ENCODE measurements around the gene ISG20L2.

ISG20L2 gene

DNA sequence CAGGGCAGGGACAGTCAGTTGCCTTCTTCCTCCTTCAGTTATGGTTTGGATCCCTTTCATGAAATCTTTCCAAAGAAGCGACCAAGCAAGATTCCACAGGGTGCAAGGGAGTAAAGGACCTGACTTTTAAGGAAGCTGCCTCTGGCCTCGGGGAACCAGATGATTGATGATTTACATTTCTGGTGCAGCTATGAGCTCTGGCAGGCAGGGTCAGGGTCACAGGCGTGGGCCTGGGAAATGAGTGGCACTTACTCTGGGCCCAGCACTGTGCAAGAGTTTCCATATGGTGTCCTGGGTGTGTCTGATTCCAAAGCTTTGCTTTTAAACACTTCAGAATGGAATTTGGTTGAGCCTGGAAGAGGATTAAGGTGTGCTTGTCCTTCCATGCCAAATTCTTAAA, 15.9 kb downstream of the ISG20L2 start:
- TF ChIP-seq, protein P1, sequence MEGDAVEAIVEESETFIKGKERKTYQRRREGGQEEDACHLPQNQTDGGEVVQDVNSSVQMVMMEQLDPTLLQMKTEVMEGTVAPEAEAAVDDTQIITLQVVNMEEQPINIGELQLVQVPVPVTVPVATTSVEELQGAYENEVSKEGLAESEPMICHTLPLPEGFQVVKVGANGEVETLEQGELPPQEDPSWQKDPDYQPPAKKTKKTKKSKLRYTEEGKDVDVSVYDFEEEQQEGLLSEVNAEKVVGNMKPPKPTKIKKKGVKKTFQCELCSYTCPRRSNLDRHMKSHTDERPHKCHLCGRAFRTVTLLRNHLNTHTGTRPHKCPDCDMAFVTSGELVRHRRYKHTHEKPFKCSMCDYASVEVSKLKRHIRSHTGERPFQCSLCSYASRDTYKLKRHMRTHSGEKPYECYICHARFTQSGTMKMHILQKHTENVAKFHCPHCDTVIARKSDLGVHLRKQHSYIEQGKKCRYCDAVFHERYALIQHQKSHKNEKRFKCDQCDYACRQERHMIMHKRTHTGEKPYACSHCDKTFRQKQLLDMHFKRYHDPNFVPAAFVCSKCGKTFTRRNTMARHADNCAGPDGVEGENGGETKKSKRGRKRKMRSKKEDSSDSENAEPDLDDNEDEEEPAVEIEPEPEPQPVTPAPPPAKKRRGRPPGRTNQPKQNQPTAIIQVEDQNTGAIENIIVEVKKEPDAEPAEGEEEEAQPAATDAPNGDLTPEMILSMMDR (IDR thresholded peaks at IDR 0.05) = no peak

DNA sequence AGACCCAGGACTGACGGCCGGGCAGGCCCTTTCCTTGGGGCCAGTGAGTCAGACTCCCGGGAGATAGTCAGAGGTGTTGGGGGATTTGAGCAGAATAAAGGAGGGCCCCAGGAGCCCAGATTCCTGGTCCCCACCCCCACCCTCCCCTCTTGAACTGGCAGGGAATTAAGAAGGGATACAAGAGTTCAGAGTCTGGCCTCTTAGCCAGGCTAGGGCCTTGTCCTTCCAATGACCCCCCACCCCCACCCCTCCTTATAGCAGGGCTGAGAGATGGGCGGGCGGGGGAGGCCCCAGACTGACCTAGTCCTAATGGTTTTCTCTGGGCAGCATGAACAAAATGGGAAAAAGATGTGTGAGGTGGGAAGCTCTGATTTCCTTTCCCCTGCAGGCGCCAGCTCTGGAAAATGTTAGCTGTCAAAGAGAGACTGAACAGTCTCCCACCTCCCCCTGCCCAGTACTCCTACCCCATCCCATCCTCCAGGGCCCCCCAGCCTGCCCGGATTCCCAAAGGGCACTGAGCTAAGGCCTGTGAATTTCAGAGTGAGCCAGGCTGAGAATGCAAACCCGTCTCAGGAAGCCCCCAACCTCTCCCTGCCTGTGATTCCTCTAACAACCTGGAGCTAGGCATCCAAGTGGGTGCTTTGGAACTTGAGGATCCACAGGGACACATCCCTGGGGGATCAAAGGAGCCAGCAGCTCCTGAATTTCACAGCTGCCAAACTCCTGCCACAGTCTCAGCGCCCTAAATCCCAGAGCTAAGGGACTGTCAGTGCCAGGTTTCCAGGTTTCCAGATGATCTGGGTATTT, 17.4 kb downstream of the ISG20L2 start:
- TF ChIP-seq, protein P1 (IDR thresholded peaks at IDR 0.05) = no peak

DNA sequence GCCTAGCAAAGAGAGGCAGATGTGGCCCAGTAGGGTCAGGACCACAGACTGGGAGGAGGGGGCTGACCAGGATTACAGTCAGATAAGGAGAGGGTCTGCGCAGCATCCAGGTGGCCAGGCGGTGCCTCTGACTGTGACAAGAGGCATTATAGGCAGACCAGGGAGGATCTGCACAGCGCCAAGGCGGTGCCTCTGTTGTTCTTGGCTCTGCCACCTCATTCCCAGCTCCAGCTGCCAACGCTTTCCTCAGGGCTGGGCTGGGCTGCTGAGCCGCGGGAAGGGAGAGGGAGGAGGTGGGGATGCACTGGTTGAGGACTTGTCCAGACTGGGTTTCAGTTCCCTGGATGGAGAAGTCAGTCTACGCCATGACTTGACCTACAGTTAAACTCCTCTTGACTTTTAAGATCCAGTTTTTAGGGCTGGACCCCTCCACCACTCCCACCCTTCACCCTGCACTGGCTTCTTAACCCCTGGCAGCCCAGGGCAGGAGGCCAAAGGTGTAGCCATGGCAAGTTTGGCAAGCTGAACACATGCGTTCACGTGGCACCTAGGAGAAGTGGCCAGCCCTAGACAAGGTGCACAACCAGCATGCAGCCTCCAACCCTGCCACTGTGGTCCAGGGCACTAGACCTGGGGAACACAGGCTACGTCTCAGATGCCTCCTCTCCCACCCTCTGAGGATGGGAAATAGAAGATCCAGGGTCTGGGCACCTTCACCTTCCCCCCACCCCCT, 18.6 kb downstream of the ISG20L2 start:
- TF ChIP-seq, protein P1 (IDR thresholded peaks at IDR 0.05) = no peak

DNA sequence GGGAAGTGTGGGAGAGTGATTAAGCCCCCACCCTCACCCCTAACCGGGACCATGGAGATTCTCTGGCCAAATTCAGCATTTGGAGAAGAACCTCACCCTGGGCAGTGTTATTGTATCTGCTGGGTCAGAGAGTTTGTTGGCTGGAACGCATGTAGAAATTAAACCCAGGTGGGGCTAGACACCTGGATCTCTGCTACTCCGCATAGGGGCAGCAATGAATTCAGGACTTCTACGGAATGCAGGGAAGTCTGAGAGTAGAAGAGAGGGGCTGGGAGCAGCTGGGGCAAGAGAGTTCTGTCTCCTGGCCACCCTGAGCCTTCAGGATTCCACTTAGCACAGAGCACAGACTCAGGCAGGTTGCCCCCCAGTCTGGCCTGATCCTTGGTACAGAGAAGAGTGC, 19.5 kb downstream of the ISG20L2 start:
- TF ChIP-seq, protein P1 (IDR thresholded peaks at IDR 0.05) = no peak

DNA sequence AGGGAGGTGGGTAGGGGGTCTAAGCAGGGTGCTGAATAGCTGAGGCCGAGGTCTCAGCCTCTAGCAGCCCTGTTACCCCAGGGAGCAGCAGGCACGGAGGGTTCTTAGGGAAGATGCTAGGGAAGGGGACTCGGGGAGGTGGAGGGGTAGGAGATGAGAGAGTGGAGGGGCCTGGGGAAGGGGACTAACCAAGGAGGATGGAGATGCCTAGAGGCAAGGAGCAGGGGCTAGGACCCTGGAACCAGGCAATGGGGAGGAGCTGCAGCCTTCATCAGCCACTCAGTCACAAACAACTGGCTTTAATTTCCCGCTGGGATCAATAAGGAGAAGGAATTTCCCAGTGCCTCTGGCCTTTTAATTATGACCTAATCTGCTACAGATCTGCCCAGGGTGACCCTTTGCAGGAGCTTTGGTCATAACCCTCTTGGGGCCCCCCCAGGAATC, 20.3 kb downstream of the ISG20L2 start:
- TF ChIP-seq, protein P1 (IDR thresholded peaks at IDR 0.05) = no peak

DNA sequence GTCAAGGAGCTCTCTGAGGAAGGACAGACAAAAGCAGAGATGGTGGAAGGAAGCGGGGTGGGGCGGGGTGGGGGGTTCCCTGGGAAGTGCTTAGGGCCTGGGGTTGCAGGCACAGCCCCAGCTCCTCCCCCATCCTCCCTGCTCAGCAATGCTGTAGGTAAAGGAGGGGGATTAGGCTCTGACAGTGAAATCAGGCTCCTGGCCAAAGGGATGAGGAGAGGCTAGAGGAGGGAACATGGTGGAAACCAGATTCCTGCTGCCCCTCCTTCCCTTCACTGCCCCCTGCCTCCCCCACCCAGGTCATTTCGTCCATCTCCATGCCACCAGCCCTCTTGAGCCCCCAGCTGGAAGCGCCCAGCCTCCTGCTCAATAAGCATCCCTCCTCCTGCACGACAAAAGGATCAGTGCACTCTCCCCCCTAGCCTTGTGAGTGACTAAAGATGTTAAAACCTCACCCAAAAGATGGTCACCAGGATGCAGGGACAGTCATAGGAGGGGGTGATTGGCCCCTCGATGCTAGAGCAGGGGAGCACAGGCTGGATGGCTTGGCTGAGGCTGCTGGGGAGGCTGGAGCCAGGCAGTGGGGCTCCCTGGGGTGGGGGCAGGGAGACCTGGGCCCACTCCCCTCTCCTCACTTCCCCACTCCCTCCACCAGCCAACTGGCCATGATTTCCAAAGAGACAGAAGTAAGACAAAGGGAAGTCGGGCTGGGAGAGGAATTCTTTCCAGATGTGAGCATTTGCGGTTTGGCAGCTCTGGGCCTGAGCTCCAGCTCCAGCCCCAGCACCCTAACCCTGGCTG, 20.9 kb downstream of the ISG20L2 start:
- TF ChIP-seq, protein P1 (IDR thresholded peaks at IDR 0.05) = no peak

DNA sequence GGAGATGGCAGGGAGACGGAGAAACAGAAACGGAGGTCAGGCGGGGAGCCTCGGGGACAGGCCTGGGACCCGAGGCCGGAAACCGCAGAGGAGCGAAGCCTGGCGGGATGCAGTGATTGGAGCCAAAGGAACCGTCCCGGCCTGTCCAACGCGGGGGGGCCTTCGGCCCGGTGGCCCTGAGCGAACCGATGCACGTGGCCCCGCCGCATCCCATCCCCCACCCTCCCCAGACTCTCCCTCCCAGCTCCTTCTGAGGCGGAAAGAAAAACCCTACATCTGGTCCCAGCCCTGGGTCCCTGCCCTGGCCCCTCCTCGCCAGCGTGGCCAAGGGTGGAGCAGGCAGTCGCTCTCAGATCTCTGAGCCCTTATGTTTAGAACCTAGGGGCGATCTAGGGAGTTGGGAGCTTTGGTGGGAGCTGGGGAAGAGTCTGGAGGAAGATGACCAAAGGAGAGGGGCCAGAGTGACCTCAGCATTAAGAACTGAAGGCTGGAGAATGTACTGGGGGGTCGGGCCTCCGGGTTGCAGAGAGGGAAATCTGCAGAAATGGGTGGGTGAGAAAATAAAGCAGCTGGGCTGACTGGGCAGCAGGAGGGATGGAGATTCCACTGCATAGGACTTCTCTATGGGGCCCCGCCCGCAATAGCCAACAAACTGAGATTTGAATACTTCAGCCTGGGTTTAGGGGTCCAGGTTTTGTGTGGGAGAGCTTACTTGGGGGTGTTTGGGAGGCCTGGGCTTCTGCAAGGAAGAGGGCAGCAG, 21.7 kb downstream of the ISG20L2 start:
- TF ChIP-seq, protein P1 (IDR thresholded peaks at IDR 0.05) = no peak
